Uterus (tissue), 2 donors: ENCODE measurements around the gene ABHD16B.

Experiments
- POLR2A ChIP-seq, 2 donors: fragments of 450-650 bp; IDR thresholded peaks; one replicate each; pipeline ENCODE4 v1.6.1; 2016; ENCODE audit warnings: antibody characterized with exemption in 2 of 2, mild to moderate bottlenecking in 1 of 2, moderate library complexity in 1 of 2
- TF ChIP-seq, protein P1 (sequence below), 4 experiments: fragments of 200-600 bp in 2 of 4; fragments of 450-650 bp in 2 of 4; sonication (generic) in 2 of 4; IDR thresholded peaks; one replicate each; pipeline ENCODE4 v1.5.1; 2016 to 2019; ENCODE audit warnings: antibody characterized with exemption in 4 of 4, mild to moderate bottlenecking in 2 of 4, moderate library complexity in 1 of 4

DNA sequence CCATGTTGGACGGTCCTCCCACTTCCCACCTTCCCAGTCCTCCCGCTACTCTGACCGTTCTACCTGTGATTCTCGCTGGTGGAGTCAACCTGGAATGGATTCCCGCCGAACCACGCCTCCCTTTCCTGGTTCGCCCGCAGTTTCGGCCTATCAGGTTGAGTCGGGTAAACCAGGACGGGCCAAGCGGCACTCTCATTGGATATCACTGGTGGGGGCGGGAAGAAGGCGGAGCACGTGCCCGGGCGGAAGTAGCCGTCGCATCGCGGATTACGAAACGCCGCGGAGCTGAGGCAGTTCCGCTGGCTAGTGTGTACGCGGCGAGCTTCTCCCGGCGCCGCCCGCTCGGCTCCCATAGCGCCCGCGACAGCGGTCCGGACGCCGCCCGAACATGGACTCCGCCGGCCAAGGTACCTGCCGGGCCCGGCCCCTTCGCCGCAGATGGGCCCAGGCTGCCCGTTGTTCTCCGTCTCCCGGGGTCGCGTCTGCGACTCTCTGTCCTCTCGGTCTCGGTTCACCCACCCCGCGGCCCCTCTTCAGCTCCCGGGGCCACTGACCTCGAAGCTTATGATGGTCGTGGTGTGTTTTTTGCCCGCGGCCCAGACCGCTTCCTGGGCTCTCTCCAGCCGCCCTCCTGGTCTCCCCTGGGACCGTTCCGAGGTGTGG, 3.8 kb downstream of the ABHD16B start, which contains the start of gene TPD52L2:
- TF ChIP-seq, protein P1, sequence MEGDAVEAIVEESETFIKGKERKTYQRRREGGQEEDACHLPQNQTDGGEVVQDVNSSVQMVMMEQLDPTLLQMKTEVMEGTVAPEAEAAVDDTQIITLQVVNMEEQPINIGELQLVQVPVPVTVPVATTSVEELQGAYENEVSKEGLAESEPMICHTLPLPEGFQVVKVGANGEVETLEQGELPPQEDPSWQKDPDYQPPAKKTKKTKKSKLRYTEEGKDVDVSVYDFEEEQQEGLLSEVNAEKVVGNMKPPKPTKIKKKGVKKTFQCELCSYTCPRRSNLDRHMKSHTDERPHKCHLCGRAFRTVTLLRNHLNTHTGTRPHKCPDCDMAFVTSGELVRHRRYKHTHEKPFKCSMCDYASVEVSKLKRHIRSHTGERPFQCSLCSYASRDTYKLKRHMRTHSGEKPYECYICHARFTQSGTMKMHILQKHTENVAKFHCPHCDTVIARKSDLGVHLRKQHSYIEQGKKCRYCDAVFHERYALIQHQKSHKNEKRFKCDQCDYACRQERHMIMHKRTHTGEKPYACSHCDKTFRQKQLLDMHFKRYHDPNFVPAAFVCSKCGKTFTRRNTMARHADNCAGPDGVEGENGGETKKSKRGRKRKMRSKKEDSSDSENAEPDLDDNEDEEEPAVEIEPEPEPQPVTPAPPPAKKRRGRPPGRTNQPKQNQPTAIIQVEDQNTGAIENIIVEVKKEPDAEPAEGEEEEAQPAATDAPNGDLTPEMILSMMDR (IDR thresholded peaks at IDR 0.05) = peak in 1 of 4 experiments; percentile 9
- peak; percentile 70 to 85 for TF ChIP-seq POLR2A (IDR thresholded peaks at IDR 0.05)
